Osteocyte (in vitro differentiated cells): Measurements from ENCODE around the gene C3. TPM values are rescaled to one million over a fixed set of nuclear protein-coding genes. Genes with fewer than 3 reads are reported as not detected.
A peak's percentile ranks its signal among the peaks of the same experiment; 100 is the strongest.

Experiments used
- DNase-seq: peaks from one replicate; pipeline ENCODE4 v3.0.0; 2021; ENCODE audit warnings: mixed read lengths; ENCODE audit not compliant: unreplicated experiment; ENCODE audit errors: extremely low spot score
- H3K27ac Mint-ChIP-seq: one replicate; pipeline ENCODE4 v1.8.0; 2021; ENCODE audit warnings: mild to moderate bottlenecking, mixed read lengths; ENCODE audit not compliant: unreplicated experiment
- H3K27me3 Mint-ChIP-seq: one replicate; pipeline ENCODE4 v1.8.0; 2021; ENCODE audit warnings: mixed read lengths; ENCODE audit not compliant: unreplicated experiment
- H3K36me3 Mint-ChIP-seq: one replicate; pipeline ENCODE4 v1.8.0; 2021; ENCODE audit warnings: mixed read lengths; ENCODE audit not compliant: unreplicated experiment
- H3K4me1 Mint-ChIP-seq: one replicate; pipeline ENCODE4 v1.8.0; 2021; ENCODE audit warnings: mixed read lengths; ENCODE audit not compliant: unreplicated experiment
- H3K4me3 Mint-ChIP-seq: one replicate; pipeline ENCODE4 v1.8.0; 2021; ENCODE audit warnings: mild to moderate bottlenecking, moderate library complexity, mixed read lengths; ENCODE audit not compliant: unreplicated experiment
- H3K9me3 Mint-ChIP-seq: one replicate; pipeline ENCODE4 v1.8.0; 2021; ENCODE audit warnings: mixed read lengths; ENCODE audit not compliant: unreplicated experiment
- total RNA-seq: library from RNA; stranded (reverse); gene quantifications from 2 replicates; pipeline ENCODE4 v1.2.1, GENCODE V29; 2021
- TF ChIP-seq, protein P1 (sequence below): fragments of 200-600 bp; sonication (generic); IDR thresholded peaks from 2 replicates; pipeline ENCODE4 v1.5.0; 2021; ENCODE audit warnings: antibody characterized with exemption, mild to moderate bottlenecking, moderate library complexity

Gene C3
- total RNA-seq, 1 donor from 2014 or later, result 0.56 TPM

DNA sequence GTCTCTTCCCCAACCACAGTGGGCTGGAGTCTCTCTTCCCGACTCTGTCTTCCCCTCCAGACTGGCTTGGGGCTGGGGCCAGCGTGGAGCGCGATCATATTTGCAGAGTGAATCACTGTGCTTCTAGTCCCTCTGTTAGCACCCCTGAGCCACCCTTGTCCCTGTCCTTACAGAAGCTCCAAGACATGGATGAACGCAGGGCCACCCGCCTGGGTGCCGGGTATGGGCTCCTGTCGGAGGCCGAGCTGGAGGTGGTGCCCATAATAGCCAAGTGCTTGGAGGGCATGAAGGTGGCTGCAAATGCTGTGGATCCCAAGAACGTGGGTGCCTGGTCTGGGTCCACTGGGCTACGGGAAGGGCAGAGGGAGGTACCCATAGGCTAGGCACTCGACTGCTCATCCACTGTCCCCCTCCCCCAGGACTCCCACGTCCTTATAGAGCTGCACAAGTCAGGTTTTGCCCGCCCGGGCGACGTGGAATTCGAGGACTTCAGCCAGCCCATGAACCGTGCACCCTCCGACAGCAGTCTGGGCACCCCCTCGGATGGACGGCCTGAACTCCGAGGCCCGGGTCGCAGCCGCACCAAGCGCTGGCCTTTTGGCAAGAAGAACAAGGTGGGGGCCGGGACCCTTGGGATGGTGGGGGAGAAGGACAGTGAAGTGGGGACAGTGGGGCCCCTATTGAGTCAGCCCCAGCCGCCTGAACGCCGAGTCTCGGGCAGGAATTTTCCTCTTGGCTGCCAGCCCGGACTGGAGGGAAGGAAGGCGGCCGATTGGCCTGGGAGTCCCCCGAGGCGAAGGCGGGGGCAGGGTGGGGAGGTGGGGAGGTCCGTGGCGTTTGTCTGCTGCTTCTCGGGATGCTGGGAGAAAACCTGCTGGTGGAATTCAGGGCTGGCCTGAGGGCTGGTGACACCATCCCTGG lies 24.2 kb upstream of the C3 start:
- TF ChIP-seq, protein P1, sequence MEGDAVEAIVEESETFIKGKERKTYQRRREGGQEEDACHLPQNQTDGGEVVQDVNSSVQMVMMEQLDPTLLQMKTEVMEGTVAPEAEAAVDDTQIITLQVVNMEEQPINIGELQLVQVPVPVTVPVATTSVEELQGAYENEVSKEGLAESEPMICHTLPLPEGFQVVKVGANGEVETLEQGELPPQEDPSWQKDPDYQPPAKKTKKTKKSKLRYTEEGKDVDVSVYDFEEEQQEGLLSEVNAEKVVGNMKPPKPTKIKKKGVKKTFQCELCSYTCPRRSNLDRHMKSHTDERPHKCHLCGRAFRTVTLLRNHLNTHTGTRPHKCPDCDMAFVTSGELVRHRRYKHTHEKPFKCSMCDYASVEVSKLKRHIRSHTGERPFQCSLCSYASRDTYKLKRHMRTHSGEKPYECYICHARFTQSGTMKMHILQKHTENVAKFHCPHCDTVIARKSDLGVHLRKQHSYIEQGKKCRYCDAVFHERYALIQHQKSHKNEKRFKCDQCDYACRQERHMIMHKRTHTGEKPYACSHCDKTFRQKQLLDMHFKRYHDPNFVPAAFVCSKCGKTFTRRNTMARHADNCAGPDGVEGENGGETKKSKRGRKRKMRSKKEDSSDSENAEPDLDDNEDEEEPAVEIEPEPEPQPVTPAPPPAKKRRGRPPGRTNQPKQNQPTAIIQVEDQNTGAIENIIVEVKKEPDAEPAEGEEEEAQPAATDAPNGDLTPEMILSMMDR, result no peak

DNA sequence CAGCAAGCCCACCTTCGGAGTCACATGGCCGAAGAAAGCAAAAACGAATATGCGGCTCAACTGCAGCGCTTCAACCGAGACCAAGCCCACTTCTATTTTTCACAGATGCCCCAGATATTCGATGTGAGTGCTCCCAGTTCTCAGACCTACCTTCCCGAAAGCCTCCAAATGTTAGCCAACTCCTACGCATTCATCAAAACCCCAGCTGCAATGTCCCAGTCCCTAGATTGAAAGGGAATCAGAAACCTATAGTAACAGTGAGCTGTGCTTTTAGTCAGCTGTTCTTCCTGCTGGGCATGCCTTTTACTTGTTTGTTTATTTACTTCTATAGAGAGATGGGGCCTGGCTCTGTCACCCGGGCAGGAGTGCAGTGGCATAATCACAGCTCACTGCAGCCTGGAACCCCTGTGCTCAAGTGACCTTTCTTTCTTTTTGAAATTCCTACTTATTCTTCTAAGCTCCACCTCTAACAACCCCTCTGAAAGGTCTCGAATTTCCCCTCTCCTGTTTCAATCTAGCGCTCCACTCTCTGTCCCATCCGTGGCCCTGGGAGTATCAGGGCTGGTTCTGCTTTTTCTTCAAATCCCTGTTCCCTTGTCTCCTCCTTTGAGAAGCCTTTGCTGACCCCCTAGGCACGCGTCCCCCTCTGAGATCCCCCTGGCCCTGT lies 23.4 kb upstream of the C3 start:
- Mint-ChIP-seq H3K36me3 (peaks cover 28% of the 10 kb centered on the region), H3K4me1 (peaks cover 53% of the 10 kb centered on the region), H3K9me3 (no peaks in the 10 kb centered on the region), H3K27me3 (no peaks in the 10 kb centered on the region), H3K4me3 (peak overlapping the region; percentile 56), H3K27ac (peak overlapping the region; percentile 93)
- no peak for DNase-seq
- TF ChIP-seq, protein P1, result no peak

More for the DNA sequence above, 24.2 kb upstream of the C3 start:
- Mint-ChIP-seq H3K36me3 (peaks cover 30% of the 10 kb centered on the region), H3K4me3 (peak overlapping the region; percentile 56), H3K27me3 (no peaks in the 10 kb centered on the region), H3K4me1 (peaks cover 50% of the 10 kb centered on the region), H3K9me3 (no peaks in the 10 kb centered on the region), H3K27ac (peak overlapping the region; percentile 93)
- DNase-seq, result peak; percentile 92

DNA sequence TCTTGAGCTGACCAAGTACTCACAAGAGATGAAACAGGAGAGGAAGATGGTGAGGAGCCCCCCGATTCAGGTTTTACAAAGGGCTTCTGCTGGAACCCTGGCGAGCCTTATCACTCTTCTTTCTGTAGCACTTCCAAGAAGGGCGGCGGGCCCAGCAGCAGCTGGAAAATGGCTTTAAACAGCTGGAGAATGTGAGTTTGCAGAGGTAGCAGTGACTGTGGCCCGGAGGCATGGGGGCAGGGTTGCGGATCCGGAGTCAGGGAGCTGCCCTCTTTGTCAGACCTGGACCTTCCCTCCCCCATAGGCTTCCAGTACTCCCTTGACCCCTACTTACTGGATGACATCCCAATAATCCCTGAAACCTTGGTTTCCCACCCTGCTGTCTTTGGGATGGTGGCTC lies 22.6 kb upstream of the C3 start:
- no peaks in the 10 kb centered on the region for H3K27me3 Mint-ChIP-seq
- TF ChIP-seq, protein P1, result no peak
- H3K27ac Mint-ChIP-seq, result peak overlapping the region; percentile 77
- peaks cover 61% of the 10 kb centered on the region for H3K4me1 Mint-ChIP-seq
- H3K9me3 Mint-ChIP-seq, result no peaks in the 10 kb centered on the region
- H3K36me3 Mint-ChIP-seq, result peaks cover 22% of the 10 kb centered on the region
- DNase-seq, result no peak
- H3K4me3 Mint-ChIP-seq, result peak overlapping the region; percentile 50

DNA sequence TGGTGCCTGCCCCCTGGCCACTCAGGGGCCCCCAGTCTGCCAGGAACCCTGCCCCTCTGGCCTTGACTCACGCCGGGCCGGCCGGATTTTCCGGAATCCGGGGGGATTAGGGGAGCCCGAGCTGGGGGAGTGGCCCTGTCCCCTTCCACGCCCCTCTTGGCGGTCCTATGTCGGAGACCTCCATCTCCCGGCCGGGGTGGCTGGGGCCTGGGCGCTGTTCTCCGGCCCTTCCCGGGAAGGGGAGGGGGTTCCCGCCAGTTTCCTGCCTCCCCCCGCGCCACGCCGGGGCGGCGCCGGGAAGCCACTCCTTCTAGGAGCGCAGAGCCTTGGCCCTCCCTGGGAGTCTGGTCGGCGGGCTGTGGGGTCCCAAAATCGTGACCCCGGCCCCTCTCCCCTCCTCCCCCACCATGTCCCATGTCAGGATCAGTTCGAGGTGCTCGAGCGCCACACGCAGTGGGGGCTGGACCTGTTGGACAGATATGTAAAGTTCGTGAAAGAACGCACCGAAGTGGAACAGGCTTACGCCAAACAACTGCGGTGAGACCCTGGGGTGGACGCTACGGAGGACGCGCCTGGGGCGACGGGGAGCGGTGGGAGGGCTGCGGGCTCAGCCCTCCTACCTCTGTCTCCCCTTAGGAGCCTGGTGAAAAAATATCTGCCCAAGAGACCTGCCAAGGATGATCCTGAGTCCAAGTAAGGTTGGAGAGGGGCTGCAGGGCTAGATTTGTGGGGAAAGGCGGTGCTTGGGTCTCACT lies 20.3 kb upstream of the C3 start:
- peak overlapping the region; percentile 76 for H3K27ac Mint-ChIP-seq
- H3K4me3 Mint-ChIP-seq, result peak overlapping the region; percentile 84
- peaks cover 8% of the 10 kb centered on the region for H3K36me3 Mint-ChIP-seq
- TF ChIP-seq, protein P1, result no peak
- no peaks in the 10 kb centered on the region for H3K9me3 Mint-ChIP-seq
- H3K4me1 Mint-ChIP-seq, result peaks cover 72% of the 10 kb centered on the region
- no peaks in the 10 kb centered on the region for H3K27me3 Mint-ChIP-seq
- peak; percentile 85 for DNase-seq
